ENCODE measurements around the gene FAM184A.

- no peak for TF ChIP-seq POLR2A (IDR thresholded peaks at IDR 0.05)
- TF ChIP-seq CTCF (IDR thresholded peaks at IDR 0.05), result no peak
- TF ChIP-seq EP300 (IDR thresholded peaks at IDR 0.05), result no peak
Observed at GRCh38 chr6:119084784-119085183, 6.3 kb upstream of the FAM184A start.
